ENCODE data around the gene KRTAP12-3. TPM values are rescaled to one million over a fixed set of nuclear protein-coding genes. Genes with fewer than 3 reads are reported as not detected.

The KRTAP12-3 gene
- total RNA-seq, 1 donor from 2014 or later, result not detected

- no peak for DNase-seq (ENCODE audit: low read depth)
- no peaks in the 10 kb centered on the region for H3K79me2 ChIP-seq (ENCODE audit: insufficient read depth, low read length)
- Mint-ChIP-seq H3K27me3 (ENCODE audit: low read depth, unreplicated experiment) (peaks cover 66% of the 10 kb centered on the region), H3K4me1 (ENCODE audit: low read depth, unreplicated experiment) (no peaks in the 10 kb centered on the region), H3K9me3 (ENCODE audit: unreplicated experiment) (peaks cover 6% of the 10 kb centered on the region), H3K27ac (ENCODE audit: unreplicated experiment) (no peak overlapping the region), H3K36me3 (ENCODE audit: low read depth, unreplicated experiment) (peaks cover 8% of the 10 kb centered on the region), H3K4me3 (ENCODE audit: unreplicated experiment) (no peak overlapping the region)
- H2AFZ ChIP-seq (ENCODE audit: low read depth, low read length), result no peak overlapping the region
- H3K27me3 ChIP-seq (ENCODE audit: insufficient read depth, low read length), result peaks cover 3% of the 10 kb centered on the region
- no peaks in the 10 kb centered on the region for H4K20me1 ChIP-seq (ENCODE audit: insufficient read depth, low read length)
- H3K9ac ChIP-seq (ENCODE audit: low read length), result no peak overlapping the region
- no peaks in the 10 kb centered on the region for H3K36me3 ChIP-seq (ENCODE audit: insufficient read depth, low read length)
- no peaks in the 10 kb centered on the region for H3K4me1 ChIP-seq (ENCODE audit: insufficient read depth, low read length)
- H3K9me3 ChIP-seq (ENCODE audit: insufficient read depth, low read depth, low read length), result no peaks in the 10 kb centered on the region
- no peak overlapping the region for H3K27ac ChIP-seq (ENCODE audit: low read depth, low read length)
- no peak for FAIRE-seq
- no peak overlapping the region for H3K4me3 ChIP-seq (ENCODE audit: insufficient read depth, low read depth, low read length)
- no peak for TF ChIP-seq EZH2 (IDR thresholded peaks at IDR 0.05; ENCODE audit: insufficient read depth, low read length)
- no peak for TF ChIP-seq CTCF (IDR thresholded peaks at IDR 0.05; ENCODE audit: insufficient read depth, low read depth, low read length)
- no peak overlapping the region for H3K4me2 ChIP-seq (ENCODE audit: low read length)
Measured at GRCh38 chr21:44681152-44681551, 23.4 kb downstream of the KRTAP12-3 start.

GRCh38 chr21:44681861-44682579 lies 24.3 kb downstream of the KRTAP12-3 start, which contains the start of gene KRTAP12-1:
TSS of gene KRTAP12-1 (minus strand) at chr21:44682163. CDS start at chr21:44682123, 40 bp downstream.
- Mint-ChIP-seq H3K4me3 (ENCODE audit: unreplicated experiment) (no peak within 1 kb of the TSS), H3K27ac (ENCODE audit: unreplicated experiment) (no peak within 1 kb of the TSS), H3K9me3 (ENCODE audit: unreplicated experiment) (peaks cover 6% of the 10 kb centered on the region), H3K4me1 (ENCODE audit: low read depth, unreplicated experiment) (peaks cover 5% of the 10 kb centered on the region), H3K36me3 (ENCODE audit: low read depth, unreplicated experiment) (peaks cover 8% of the 10 kb centered on the region), H3K27me3 (ENCODE audit: low read depth, unreplicated experiment) (peaks cover 63% of the 10 kb centered on the region)
- Histone ChIP-seq H3K27me3 (ENCODE audit: insufficient read depth, low read length) (peaks cover 4% of the 10 kb centered on the region), H3K4me1 (ENCODE audit: insufficient read depth, low read length) (no peaks in the 10 kb centered on the region), H3K4me3 (ENCODE audit: insufficient read depth, low read depth, low read length) (no peak within 1 kb of the TSS), H3K79me2 (ENCODE audit: insufficient read depth, low read length) (no peaks in the 10 kb centered on the region), H3K4me2 (ENCODE audit: low read length) (no peak within 1 kb of the TSS), H3K27ac (ENCODE audit: low read depth, low read length) (no peak within 1 kb of the TSS), H3K9ac (ENCODE audit: low read length) (no peak within 1 kb of the TSS), H2AFZ (ENCODE audit: low read depth, low read length) (no peak within 1 kb of the TSS), H4K20me1 (ENCODE audit: insufficient read depth, low read length) (no peaks in the 10 kb centered on the region), H3K9me3 (ENCODE audit: insufficient read depth, low read depth, low read length) (no peaks in the 10 kb centered on the region), H3K36me3 (ENCODE audit: insufficient read depth, low read length) (no peaks in the 10 kb centered on the region)
- DNase-seq (ENCODE audit: low read depth) (no peak), FAIRE-seq (no peak)
- TF ChIP-seq EZH2 (IDR thresholded peaks at IDR 0.05; ENCODE audit: insufficient read depth, low read length) (no peak), CTCF (IDR thresholded peaks at IDR 0.05; ENCODE audit: insufficient read depth, low read depth, low read length) (no peak)

- H3K27ac Mint-ChIP-seq (ENCODE audit: unreplicated experiment), result no peak overlapping the region
- Histone ChIP-seq H3K27ac (ENCODE audit: low read depth, low read length) (no peak overlapping the region), H3K9me3 (ENCODE audit: insufficient read depth, low read depth, low read length) (no peaks in the 10 kb centered on the region), H3K27me3 (ENCODE audit: insufficient read depth, low read length) (peaks cover 8% of the 10 kb centered on the region), H3K36me3 (ENCODE audit: insufficient read depth, low read length) (no peaks in the 10 kb centered on the region), H4K20me1 (ENCODE audit: insufficient read depth, low read length) (no peaks in the 10 kb centered on the region), H3K4me1 (ENCODE audit: insufficient read depth, low read length) (no peaks in the 10 kb centered on the region), H3K9ac (ENCODE audit: low read length) (no peak overlapping the region), H3K4me3 (ENCODE audit: insufficient read depth, low read depth, low read length) (no peak overlapping the region), H3K79me2 (ENCODE audit: insufficient read depth, low read length) (no peaks in the 10 kb centered on the region), H2AFZ (ENCODE audit: low read depth, low read length) (no peak overlapping the region), H3K4me2 (ENCODE audit: low read length) (no peak overlapping the region)
- H3K4me1 Mint-ChIP-seq (ENCODE audit: low read depth, unreplicated experiment), result peaks cover 5% of the 10 kb centered on the region
- DNase-seq (ENCODE audit: low read depth) (no peak), FAIRE-seq (no peak)
- H3K4me3 Mint-ChIP-seq (ENCODE audit: unreplicated experiment), result no peak overlapping the region
- peaks cover 8% of the 10 kb centered on the region for H3K36me3 Mint-ChIP-seq (ENCODE audit: low read depth, unreplicated experiment)
- H3K9me3 Mint-ChIP-seq (ENCODE audit: unreplicated experiment), result peaks cover 6% of the 10 kb centered on the region
- H3K27me3 Mint-ChIP-seq (ENCODE audit: low read depth, unreplicated experiment), result peaks cover 64% of the 10 kb centered on the region
- TF ChIP-seq EZH2 (IDR thresholded peaks at IDR 0.05; ENCODE audit: insufficient read depth, low read length), result no peak
- TF ChIP-seq CTCF (IDR thresholded peaks at IDR 0.05; ENCODE audit: insufficient read depth, low read depth, low read length), result no peak
Measured at GRCh38 chr21:44682580-44683151, 24.9 kb downstream of the KRTAP12-3 start.

Measured in astrocyte (in vitro differentiated cells and primary cell).